Activated CD4-positive, alpha-beta memory T cell treated with anti-CD3 and anti-CD28 coated beads, Interleukin-2, amount 10 ng/mL, durations not matched to agents 7 days and 5 days (primary cell): ENCODE data around the gene ZNF865. TPM values are rescaled to one million over a fixed set of nuclear protein-coding genes. Genes with fewer than 3 reads are reported as not detected.

Experiments
- CTCF ChIA-PET: fragments of 350-600 bp; sonication (Branson Sonifier 250); formaldehyde crosslinking; loops from one replicate; lab custom pipeline; 2021; ENCODE audit warnings: antibody characterized with exemption, inconsistent platforms; lab: Charles Lee
- POLR2A ChIA-PET: fragments of 350-600 bp; sonication (Branson Sonifier 250); formaldehyde crosslinking; loops from one replicate; lab custom pipeline; 2021; ENCODE audit warnings: antibody characterized with exemption; lab: Charles Lee
- DNase-seq: peaks from one replicate; pipeline ENCODE4 v3.0.0-alpha.2; 2020
- H3K27ac Mint-ChIP-seq: one replicate; pipeline ENCODE4 v1.8.0; 2021; ENCODE audit warnings: mild to moderate bottlenecking, mixed read lengths
- H3K27me3 Mint-ChIP-seq: one replicate; pipeline ENCODE4 v1.8.0; 2021; ENCODE audit warnings: mixed read lengths
- H3K36me3 Mint-ChIP-seq: one replicate; pipeline ENCODE4 v1.8.0; 2021; ENCODE audit warnings: low read depth, mixed read lengths
- H3K4me1 Mint-ChIP-seq: one replicate; pipeline ENCODE4 v1.8.0; 2021; ENCODE audit warnings: mixed read lengths
- H3K4me3 Mint-ChIP-seq: one replicate; pipeline ENCODE4 v1.8.0; 2021; ENCODE audit warnings: mild to moderate bottlenecking, mixed read lengths
- H3K9me3 Mint-ChIP-seq: one replicate; pipeline ENCODE4 v1.8.0; 2021; ENCODE audit warnings: mixed read lengths
- total RNA-seq, 2 experiments: library from RNA; stranded (reverse); gene quantifications; one replicate each; pipeline ENCODE4 v1.2.3, GENCODE V29; 2021

The ZNF865 gene
- total RNA-seq, 2 experiments from 2014 or later: 15.3 to 15.4 TPM

DNA sequence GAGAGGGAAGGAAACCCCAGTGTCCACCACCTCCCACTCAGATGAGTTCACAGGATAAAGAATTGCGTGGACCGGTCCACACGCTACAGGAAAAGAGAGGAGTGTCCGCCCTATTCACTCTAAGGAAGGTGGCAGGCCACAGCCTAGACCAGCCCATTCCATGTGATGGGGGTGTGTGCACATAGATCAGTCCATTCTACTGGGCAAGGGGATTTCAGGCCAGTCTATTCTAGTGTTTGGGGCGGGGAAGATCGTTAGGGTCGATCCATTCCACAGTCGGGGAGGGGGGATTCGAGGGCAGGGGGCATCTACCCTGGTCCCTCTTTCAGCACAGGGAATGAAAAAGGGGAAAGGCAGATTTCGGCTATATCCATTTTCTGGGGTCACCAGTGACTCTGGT lies 13.9 kb upstream of the ZNF865 start:
- Mint-ChIP-seq H3K9me3 (peaks cover 7% of the 10 kb centered on the region), H3K27me3 (peaks cover 7% of the 10 kb centered on the region), H3K4me1 (peaks cover 7% of the 10 kb centered on the region), H3K27ac (no peak overlapping the region), H3K4me3 (no peak overlapping the region), H3K36me3 (peaks cover 24% of the 10 kb centered on the region)
- ChIA-PET POLR2A (no interaction called here), CTCF (no interaction called here)
- no peak for DNase-seq

DNA sequence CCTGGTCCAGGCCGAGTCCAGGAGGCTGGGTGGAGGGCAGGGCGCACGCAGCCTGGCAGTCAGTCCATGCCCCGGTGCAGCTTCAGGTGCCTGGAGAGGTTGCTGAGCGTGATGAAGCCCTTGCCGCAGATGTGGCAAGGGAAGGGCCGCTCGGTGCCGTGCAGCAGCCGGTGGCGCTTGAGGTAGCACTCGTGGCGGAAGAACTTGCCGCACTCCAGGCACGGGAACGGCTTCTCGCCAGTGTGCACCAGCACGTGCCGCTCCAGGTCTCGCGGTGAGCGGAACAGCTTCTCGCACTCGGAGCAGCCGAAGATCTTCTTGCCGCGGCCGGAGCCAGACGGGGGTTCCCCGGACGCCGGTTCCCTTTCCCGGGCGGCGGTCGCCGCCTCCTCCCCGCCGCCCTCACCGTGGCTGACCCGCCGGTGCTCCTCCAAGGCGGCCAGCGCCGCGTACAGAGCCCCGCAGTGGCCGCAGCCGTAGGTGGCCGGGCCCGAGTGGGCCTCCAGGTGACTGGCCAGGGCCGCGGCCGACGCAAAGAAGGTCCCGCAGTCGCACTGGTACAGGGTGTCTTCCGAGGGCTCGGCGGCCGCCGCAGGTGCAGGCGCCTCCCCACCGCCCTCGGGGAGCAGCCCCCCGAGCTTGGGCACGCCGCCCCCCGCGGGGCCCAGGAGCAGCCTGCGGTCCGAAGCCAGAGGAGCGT lies 12.9 kb upstream of the ZNF865 start:
- CTCF ChIA-PET: no interaction called here
- H3K9me3 Mint-ChIP-seq: peaks cover 7% of the 10 kb centered on the region
- no peaks in the 10 kb centered on the region for H3K27me3 Mint-ChIP-seq
- H3K36me3 Mint-ChIP-seq: peaks cover 31% of the 10 kb centered on the region
- H3K4me1 Mint-ChIP-seq: peaks cover 2% of the 10 kb centered on the region
- no peak for DNase-seq
- H3K4me3 Mint-ChIP-seq: no peak overlapping the region
- H3K27ac Mint-ChIP-seq: no peak overlapping the region
- POLR2A ChIA-PET: no interaction called here

DNA sequence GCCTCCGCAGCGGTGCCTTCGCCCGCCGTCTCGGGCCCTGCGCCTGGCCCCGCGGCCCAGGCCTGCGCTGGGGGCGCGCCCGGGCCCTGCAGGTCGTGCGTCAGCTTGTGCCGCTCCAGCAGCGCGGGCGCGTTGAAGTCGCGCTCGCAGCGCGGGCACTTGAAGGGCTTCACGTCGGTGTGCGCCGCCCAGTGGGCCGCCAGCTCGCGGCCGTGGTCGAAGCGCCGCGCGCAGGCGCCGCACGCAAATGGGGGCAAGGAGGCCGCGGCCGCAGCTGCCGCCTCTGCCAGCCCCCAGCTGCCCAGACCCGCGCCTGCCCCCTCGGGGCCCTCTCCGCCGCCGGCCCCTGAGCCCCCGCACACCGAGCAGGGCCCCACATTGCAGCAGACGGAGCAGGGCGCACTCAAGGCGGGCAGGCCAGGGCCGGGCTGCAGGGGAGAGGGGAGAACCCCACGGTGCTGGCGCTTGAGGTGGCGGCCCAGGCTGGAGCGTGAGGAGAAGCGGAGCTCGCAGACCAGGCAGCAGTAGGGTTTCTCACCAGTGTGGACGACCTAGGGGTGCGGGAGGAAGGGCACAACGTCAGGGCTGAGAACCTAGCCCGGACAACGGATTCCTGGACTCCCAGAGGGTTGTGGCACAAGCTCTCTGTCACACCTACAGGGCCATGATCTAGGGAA lies 12.2 kb upstream of the ZNF865 start:
- ChIA-PET CTCF (no interaction called here), POLR2A (no interaction called here)
- H3K27me3 Mint-ChIP-seq: no peaks in the 10 kb centered on the region

DNA sequence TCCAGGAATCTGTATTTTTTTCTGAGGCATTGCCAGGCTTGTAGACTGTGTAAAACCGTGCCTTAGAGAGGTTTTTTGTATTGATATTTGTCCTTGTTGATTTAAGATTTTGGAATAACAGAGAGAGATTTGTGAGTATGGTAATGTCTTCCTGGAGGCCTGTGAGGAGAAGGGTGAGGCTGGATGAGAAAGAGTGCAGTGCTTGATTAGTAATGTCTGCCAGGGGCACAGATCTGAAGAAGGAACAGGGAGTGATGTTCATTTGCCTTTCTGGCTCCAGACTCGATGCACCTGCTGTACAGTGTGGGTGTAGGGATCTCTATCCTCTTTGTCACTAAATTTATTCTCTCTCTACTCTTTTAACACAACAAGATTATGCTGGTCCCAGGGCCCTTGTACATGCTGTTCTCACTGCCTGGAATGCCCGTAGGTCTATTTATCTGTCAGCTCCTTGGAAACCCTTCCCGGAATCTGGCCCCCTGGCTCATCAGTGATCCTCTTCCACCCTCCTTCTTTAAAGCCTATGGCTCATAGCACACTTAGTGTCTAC lies 10.4 kb upstream of the ZNF865 start:
- ChIA-PET CTCF (no interaction called here), POLR2A (no interaction called here)
- H3K4me1 Mint-ChIP-seq: peaks cover 10% of the 10 kb centered on the region
- no peak for DNase-seq
- peaks cover 41% of the 10 kb centered on the region for H3K36me3 Mint-ChIP-seq
- peaks cover 7% of the 10 kb centered on the region for H3K9me3 Mint-ChIP-seq
- no peak overlapping the region for H3K4me3 Mint-ChIP-seq
- H3K27me3 Mint-ChIP-seq: no peaks in the 10 kb centered on the region
- H3K27ac Mint-ChIP-seq: no peak overlapping the region

More for the DNA sequence above, 12.2 kb upstream of the ZNF865 start:
- peaks cover 35% of the 10 kb centered on the region for H3K36me3 Mint-ChIP-seq
- no peak for DNase-seq
- H3K9me3 Mint-ChIP-seq: peaks cover 7% of the 10 kb centered on the region
- no peak overlapping the region for H3K4me3 Mint-ChIP-seq
- no peak overlapping the region for H3K27ac Mint-ChIP-seq
- H3K4me1 Mint-ChIP-seq: peaks cover 4% of the 10 kb centered on the region

DNA sequence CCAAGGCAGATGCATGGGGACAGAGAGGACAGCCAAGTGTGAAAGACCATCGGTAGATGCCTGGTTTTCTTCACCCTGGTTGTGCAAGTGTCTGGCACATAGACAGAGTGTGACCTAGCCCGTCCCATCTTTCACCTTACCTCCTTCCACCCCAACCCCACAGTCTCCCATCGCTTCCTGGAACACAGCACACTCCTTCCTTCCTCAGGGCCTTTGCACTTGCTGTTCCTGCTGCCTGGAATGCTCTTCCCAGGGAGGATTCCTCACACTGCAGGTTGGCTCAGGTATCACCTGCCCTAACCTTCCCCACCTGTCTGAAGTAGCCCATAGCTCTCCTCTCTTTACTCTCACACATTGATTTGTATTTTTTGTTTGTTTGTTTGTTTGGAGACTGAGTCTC lies 9.1 kb upstream of the ZNF865 start:
- H3K4me1 Mint-ChIP-seq: peaks cover 15% of the 10 kb centered on the region
- no peaks in the 10 kb centered on the region for H3K27me3 Mint-ChIP-seq
- H3K36me3 Mint-ChIP-seq: peaks cover 45% of the 10 kb centered on the region
- H3K9me3 Mint-ChIP-seq: peaks cover 7% of the 10 kb centered on the region
- H3K27ac Mint-ChIP-seq: no peak overlapping the region
- POLR2A ChIA-PET: interaction anchor here (1.1 kb wide), 1 partner anchor 10 kb away, joined by 3 read pairs; no protein-coding TSS in a partner anchor
- no peak overlapping the region for H3K4me3 Mint-ChIP-seq
- no peak for DNase-seq
- CTCF ChIA-PET: no interaction called here

DNA sequence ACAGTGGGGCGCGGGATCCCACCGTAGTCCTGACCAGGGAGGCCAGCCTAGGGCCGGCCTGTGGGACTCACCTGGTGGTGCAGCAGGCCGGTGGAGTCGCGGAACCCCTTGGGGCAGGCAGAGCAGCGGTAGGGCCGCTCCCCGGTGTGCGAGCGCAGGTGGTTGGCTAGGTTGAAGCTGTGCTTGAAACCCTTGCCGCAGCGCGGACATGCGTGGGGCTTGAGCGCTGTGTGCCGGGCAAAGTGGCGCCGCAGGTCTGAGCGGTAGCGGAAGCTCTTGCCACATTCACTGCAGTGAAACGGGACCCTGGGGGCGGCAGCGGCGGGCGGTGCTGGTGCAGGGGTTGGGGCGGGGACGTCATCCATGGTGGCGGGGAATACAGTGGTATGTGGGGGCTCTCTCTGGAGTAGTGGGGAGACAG lies 7.9 kb upstream of the ZNF865 start:
- POLR2A ChIA-PET: interaction anchor here (4.1 kb wide), 1 partner anchor 28 kb away, joined by 49 read pairs; the partner anchor contains the start of gene ZNF784
- CTCF ChIA-PET: no interaction called here
- Mint-ChIP-seq H3K9me3 (peaks cover 7% of the 10 kb centered on the region), H3K36me3 (peaks cover 48% of the 10 kb centered on the region), H3K27me3 (no peaks in the 10 kb centered on the region), H3K4me1 (peaks cover 21% of the 10 kb centered on the region), H3K27ac (no peak overlapping the region), H3K4me3 (no peak overlapping the region)
- DNase-seq: no peak

DNA sequence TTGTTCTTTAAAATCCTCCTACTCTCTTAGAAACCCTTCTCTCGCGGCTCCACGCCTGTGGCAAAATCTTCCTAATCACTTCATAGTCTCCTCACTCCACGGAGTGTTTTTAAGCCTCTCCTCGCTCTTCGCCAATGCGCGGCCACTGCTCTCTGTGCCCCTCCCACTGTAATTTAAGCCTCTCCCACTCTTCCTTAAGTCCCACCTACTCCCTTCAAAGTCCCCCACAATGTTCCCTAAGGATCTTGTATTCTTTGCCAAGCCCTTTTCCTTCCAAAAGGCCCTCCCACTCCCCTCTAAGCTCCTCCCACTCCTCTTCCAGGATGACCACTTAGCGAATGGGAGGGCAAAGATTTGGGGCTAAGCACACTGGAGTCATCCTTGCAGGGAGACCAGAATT lies 7.4 kb upstream of the ZNF865 start:
- Mint-ChIP-seq H3K27me3 (no peaks in the 10 kb centered on the region), H3K27ac (peak overlapping the region; percentile 16), H3K36me3 (peaks cover 49% of the 10 kb centered on the region), H3K4me1 (peaks cover 22% of the 10 kb centered on the region), H3K9me3 (peaks cover 7% of the 10 kb centered on the region), H3K4me3 (no peak overlapping the region)
- no peak for DNase-seq
- CTCF ChIA-PET: interaction anchor here (2.5 to 2.7 kb wide), 2 partner anchors 35 to 56 kb away, joined by 14 to 17 read pairs; partner anchors contain the start of gene U2AF2
- POLR2A ChIA-PET: interaction anchor here (2.2 to 4.1 kb wide), 3 partner anchors 11 to 57 kb away, joined by 10 to 49 read pairs (median 11); partner anchors contain the start of genes U2AF2 and ZNF784

DNA sequence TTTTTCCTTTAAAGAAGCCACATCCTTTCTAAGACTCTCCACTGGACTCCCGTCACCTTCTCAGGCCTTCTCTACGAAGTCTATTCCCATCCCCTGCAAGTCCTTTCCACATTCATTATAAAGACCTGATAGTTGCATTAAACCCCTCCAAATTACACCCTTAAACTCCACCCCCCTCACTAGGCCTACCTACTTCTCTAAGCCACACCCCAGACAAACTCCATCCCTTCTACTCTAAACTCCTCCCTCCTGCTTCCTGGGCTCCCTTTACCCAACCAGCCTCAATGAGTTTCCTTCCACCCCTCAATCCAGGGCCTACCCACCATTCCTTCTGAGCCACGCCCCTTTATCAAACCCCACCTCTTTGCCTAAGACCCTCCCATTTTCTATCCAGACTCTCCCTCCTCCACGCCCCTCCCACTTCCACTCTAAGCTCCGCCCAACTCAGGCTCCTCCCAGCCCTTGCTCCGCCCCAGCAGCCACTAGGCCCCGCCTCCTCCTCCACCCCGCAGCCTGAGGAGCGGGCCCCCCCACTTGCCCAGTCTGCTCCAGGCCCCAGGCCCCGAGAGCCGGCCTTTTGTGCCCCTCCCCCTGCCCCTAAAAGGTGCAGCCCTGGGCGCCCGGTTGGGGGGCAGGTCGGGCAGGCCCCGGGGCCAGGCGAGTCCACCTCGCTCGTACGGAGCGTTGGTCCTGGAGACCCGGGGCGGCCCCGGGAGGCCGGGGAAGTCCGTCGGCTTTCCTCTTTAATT lies 6.6 kb upstream of the ZNF865 start:
- Mint-ChIP-seq H3K9me3 (peaks cover 7% of the 10 kb centered on the region), H3K27ac (peak overlapping the region; percentile 99), H3K4me3 (peak overlapping the region; percentile 98), H3K36me3 (peaks cover 54% of the 10 kb centered on the region), H3K27me3 (no peaks in the 10 kb centered on the region), H3K4me1 (peaks cover 31% of the 10 kb centered on the region)
- ChIA-PET POLR2A (interaction anchor here (0.7 to 4.1 kb wide), 25 partner anchors 9 to 1081 kb away, joined by 3 to 49 read pairs (median 5); partner anchors contain the start of genes KMT5C, PPP6R1, TMEM238 and U2AF2), CTCF (interaction anchor here (0.7 to 2.7 kb wide), 9 partner anchors 16 to 260 kb away, joined by 3 to 17 read pairs (median 7); partner anchors contain the start of genes KMT5C, U2AF2 and ZNF784)
- DNase-seq: peak; percentile 96

DNA sequence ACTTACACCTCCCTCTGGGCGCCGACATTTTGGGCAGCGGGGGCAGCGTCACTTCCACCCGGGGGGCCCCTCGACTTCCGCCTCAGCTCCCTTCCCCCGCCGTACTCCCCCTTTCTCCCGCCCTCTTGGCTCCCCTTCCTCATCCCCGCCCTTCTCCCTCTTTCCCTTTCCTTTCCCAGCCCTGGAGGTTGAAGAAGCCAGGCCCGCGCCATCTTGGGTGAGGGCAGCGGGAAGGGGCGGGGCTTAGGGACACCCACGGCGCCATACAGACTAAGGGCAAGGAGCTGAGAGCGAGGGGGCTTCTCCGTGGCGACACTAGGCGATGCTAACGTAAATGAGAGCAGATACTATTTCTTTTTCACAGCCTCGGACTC lies 6.0 kb upstream of the ZNF865 start, which contains the start of gene FIZ1:
FIZ1 (minus strand) TSS at position 50 of the 374 bp plus-strand sequence. CDS start 1,652 bp downstream, outside the sequence.
- H3K36me3 Mint-ChIP-seq: peaks cover 54% of the 10 kb centered on the region
- ChIA-PET CTCF (interaction anchor here (0.7 to 2.7 kb wide), 9 partner anchors 17 to 260 kb away, joined by 3 to 17 read pairs (median 7); partner anchors contain the start of genes KMT5C, U2AF2 and ZNF784), POLR2A (interaction anchor here (0.7 to 4.1 kb wide), 27 partner anchors 9 to 1082 kb away, joined by 3 to 49 read pairs (median 4); partner anchors contain the start of genes HSPBP1, KMT5C, PPP6R1 and TMEM238)
- H3K4me1 Mint-ChIP-seq: peaks cover 33% of the 10 kb centered on the region
- H3K27ac Mint-ChIP-seq: peak within 1 kb of the TSS; percentile 99
- DNase-seq: peak; percentile 97
- peak within 1 kb of the TSS; percentile 98 for H3K4me3 Mint-ChIP-seq
- H3K9me3 Mint-ChIP-seq: peaks cover 7% of the 10 kb centered on the region
- H3K27me3 Mint-ChIP-seq: no peaks in the 10 kb centered on the region

DNA sequence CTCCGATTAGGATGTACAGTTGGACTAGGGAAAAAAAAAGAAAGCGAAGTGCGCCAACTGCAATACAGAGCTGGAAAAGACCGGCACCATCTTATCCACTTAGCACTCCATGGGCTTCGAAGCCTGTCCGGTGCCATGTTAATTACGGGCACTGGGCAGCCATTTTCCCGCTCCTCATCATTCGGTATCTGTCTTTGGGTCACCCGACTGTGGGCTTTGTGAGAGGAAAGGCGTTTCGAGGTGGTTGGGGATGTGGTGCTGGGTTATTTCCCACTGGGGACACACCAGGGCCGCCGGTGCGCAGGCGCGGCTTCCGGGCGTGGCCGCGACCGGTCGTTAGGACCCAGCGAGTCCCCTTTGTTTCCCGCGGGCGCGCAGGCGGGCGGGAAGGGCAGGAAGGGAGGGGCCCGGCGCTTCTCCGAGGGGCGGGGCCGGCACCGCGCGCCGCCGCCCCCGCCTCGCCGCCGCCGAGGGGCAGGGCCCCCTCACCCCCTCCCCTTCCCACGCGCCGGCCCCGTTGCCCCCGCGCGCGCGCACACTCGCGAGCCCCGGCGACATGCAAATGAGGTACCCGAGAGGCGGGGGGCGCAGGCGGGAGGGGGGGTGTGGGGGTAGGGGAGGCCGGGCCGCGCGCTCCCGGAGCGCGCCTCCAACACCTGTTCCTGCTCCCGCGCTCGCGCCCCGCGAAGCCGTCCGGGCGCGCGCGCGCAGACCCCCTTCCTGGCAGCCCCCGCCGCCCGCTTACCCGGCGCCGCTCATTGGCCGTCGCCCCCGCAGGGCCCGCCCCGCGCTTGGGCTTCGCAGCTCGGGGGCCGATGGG lies 5.4 kb upstream of the ZNF865 start, which contains the start of gene ZNF524:
ZNF524 (plus strand) TSS at position 447 of the 820 bp plus-strand sequence. CDS start 1,825 bp downstream, outside the sequence.
- peak; percentile 87 for DNase-seq
- peaks cover 39% of the 10 kb centered on the region for H3K4me1 Mint-ChIP-seq
- ChIA-PET CTCF (interaction anchor here (1.3 to 2.7 kb wide), 7 partner anchors 25 to 261 kb away, joined by 3 to 17 read pairs (median 8); partner anchors contain the start of genes KMT5C, U2AF2 and ZNF784), POLR2A (interaction anchor here (0.8 to 4.1 kb wide), 23 partner anchors 11 to 1082 kb away, joined by 3 to 49 read pairs (median 4); partner anchors contain the start of genes HSPBP1, KMT5C, PPP6R1 and TMEM238)
- peaks cover 5% of the 10 kb centered on the region for H3K9me3 Mint-ChIP-seq
- H3K27ac Mint-ChIP-seq: peak within 1 kb of the TSS; percentile 99
- H3K36me3 Mint-ChIP-seq: peaks cover 51% of the 10 kb centered on the region
- H3K27me3 Mint-ChIP-seq: no peaks in the 10 kb centered on the region
- H3K4me3 Mint-ChIP-seq: peak within 1 kb of the TSS; percentile 98

DNA sequence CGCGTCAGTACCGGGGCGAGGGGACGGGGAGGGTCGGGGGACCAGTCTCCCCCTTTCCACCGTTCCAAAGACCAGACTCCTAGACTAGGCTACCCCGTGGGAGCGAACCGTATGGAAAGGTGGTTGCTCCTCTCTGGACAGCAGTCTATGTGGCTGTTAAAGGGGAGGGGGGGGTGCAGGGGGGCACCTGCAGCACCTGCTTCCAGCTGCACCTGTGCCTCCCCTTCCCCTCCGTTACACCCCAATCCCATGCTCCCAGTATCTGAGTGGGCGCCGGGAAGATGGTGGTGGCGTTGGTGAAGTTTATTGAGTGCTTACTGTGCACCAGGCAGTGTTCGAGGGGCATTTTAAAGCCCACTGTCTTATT lies 4.8 kb upstream of the ZNF865 start:
- Mint-ChIP-seq H3K27ac (peak overlapping the region; percentile 90), H3K27me3 (no peaks in the 10 kb centered on the region), H3K4me3 (peak overlapping the region; percentile 98), H3K4me1 (peaks cover 39% of the 10 kb centered on the region), H3K36me3 (peaks cover 45% of the 10 kb centered on the region), H3K9me3 (no peaks in the 10 kb centered on the region)
- POLR2A ChIA-PET: interaction anchor here (0.6 to 4.1 kb wide), 6 partner anchors 25 to 344 kb away, joined by 3 to 49 read pairs (median 7); partner anchors contain the start of genes ZNF581, ZNF628 and ZNF784
- CTCF ChIA-PET: interaction anchor here (1.3 to 2.7 kb wide), 3 partner anchors 26 to 53 kb away, joined by 4 to 17 read pairs (median 14); partner anchors contain the start of gene U2AF2
- DNase-seq: no peak
